B cell (primary cell): ENCODE results near the gene FGF21.

ENCODE experiments used
- EZH2 ChIP-seq: IDR thresholded peaks from 2 replicates; pipeline ENCODE4 v1.6.1; 2012; ENCODE audit warnings: borderline replicate concordance, low read depth, mild to moderate bottlenecking, moderate library complexity, low read length; ENCODE audit not compliant: insufficient read depth, poor library complexity, severe bottlenecking
- TF ChIP-seq, protein P1 (sequence below): fragments of 200-600 bp; IDR thresholded peaks from one replicate; pipeline ENCODE4 v1.8.0; 2022; ENCODE audit warnings: antibody characterized with exemption, mild to moderate bottlenecking

GRCh38 chr19:48757089-48757675, 1.9 kb downstream of the FGF21 start:
- TF ChIP-seq, protein P1, sequence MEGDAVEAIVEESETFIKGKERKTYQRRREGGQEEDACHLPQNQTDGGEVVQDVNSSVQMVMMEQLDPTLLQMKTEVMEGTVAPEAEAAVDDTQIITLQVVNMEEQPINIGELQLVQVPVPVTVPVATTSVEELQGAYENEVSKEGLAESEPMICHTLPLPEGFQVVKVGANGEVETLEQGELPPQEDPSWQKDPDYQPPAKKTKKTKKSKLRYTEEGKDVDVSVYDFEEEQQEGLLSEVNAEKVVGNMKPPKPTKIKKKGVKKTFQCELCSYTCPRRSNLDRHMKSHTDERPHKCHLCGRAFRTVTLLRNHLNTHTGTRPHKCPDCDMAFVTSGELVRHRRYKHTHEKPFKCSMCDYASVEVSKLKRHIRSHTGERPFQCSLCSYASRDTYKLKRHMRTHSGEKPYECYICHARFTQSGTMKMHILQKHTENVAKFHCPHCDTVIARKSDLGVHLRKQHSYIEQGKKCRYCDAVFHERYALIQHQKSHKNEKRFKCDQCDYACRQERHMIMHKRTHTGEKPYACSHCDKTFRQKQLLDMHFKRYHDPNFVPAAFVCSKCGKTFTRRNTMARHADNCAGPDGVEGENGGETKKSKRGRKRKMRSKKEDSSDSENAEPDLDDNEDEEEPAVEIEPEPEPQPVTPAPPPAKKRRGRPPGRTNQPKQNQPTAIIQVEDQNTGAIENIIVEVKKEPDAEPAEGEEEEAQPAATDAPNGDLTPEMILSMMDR = no peak
- no peak for TF ChIP-seq EZH2
